Neural cell (in vitro differentiated cells): ENCODE measurements around the gene LRP8. TPM values are rescaled to one million over a fixed set of nuclear protein-coding genes. Genes with fewer than 3 reads are reported as not detected.

Experiments used
- H2AFZ ChIP-seq: fragments of 200-600, 300-800 bp; sonication (generic), shearing (Covaris generic); 2 replicates; pipeline ENCODE4 v1.6.0; 2014; ENCODE audit warnings: low read depth, mild to moderate bottlenecking, antibody characterized with exemption, low read length, moderate library complexity
- H3F3A ChIP-seq: fragments of 200-600 bp; shearing (Covaris generic); 2 replicates; pipeline ENCODE4 v1.6.1; 2016; ENCODE audit warnings: mild to moderate bottlenecking, moderate library complexity, mixed read lengths, antibody characterized with exemption, low read length; ENCODE audit not compliant: insufficient read depth, poor library complexity, severe bottlenecking
- H3K27ac ChIP-seq: fragments of 200-600, 300-800 bp; sonication (generic), shearing (Covaris generic); 2 replicates; pipeline ENCODE4 v1.5.1; 2014; ENCODE audit warnings: mild to moderate bottlenecking, low read length, moderate library complexity
- H3K27me3 ChIP-seq: fragments of 300-800, 200-600 bp; sonication (generic), shearing (Covaris generic); 2 replicates; pipeline ENCODE4 v1.6.0; 2014; ENCODE audit warnings: mild to moderate bottlenecking, low read depth, low read length, moderate library complexity; ENCODE audit not compliant: insufficient read depth
- H3K36me3 ChIP-seq: fragments of 300-800, 200-600 bp; sonication (generic), shearing (Covaris generic); 2 replicates; pipeline ENCODE4 v1.5.1; 2014; ENCODE audit warnings: mild to moderate bottlenecking, antibody characterized with exemption, low read length, moderate library complexity; ENCODE audit not compliant: insufficient read depth
- H3K4me2 ChIP-seq: fragments of 300-800, 200-600 bp; sonication (generic), shearing (Covaris generic); 2 replicates; pipeline ENCODE4 v1.6.0; 2014; ENCODE audit warnings: mild to moderate bottlenecking, low read length
- H3K4me3 ChIP-seq: fragments of 300-800, 200-600 bp; sonication (generic), shearing (Covaris generic); 2 replicates; pipeline ENCODE4 v1.5.1; 2014; ENCODE audit warnings: mild to moderate bottlenecking, low read length, moderate library complexity
- H3K79me2 ChIP-seq: fragments of 200-600 bp; shearing (Covaris generic); replicated peaks from 2 replicates; pipeline ENCODE4 v1.6.0; 2014; ENCODE audit warnings: mild to moderate bottlenecking, low read length, moderate library complexity; ENCODE audit not compliant: insufficient read depth
- H3K9ac ChIP-seq: fragments of 300-800, 200-600 bp; sonication (generic), shearing (Covaris generic); 2 replicates; pipeline ENCODE4 v1.6.1; 2016; ENCODE audit warnings: mild to moderate bottlenecking, low read length, mixed read lengths
- H3K9me2 ChIP-seq: fragments of 200-600 bp; shearing (Covaris generic); 2 replicates; pipeline ENCODE4 v1.6.1; 2016; ENCODE audit warnings: mild to moderate bottlenecking, low read length, mixed read lengths; ENCODE audit not compliant: insufficient read depth
- H3K9me3 ChIP-seq: fragments of 200-600, 300-800 bp; sonication (generic), shearing (Covaris generic); 2 replicates; pipeline ENCODE4 v1.6.1; 2016; ENCODE audit warnings: mild to moderate bottlenecking, mixed run types, low read length, moderate library complexity, mixed read lengths
- H4K20me1 ChIP-seq: fragments of 200-600 bp; shearing (Covaris generic); 2 replicates; pipeline ENCODE4 v1.6.1; 2016; ENCODE audit warnings: mild to moderate bottlenecking, mixed run types; ENCODE audit not compliant: insufficient read depth
- CTCF ChIP-seq: fragments of 450-650 bp; IDR thresholded peaks from 2 replicates; pipeline ENCODE4 v1.5.1; 2014; ENCODE audit warnings: antibody characterized with exemption, mild to moderate bottlenecking, moderate library complexity; ENCODE audit not compliant: poor library complexity, severe bottlenecking
- EP300 ChIP-seq: fragments of 450-650 bp; conservative IDR thresholded peaks from 2 replicates; pipeline ENCODE4 v1.6.1; 2014; ENCODE audit warnings: antibody characterized with exemption, mild to moderate bottlenecking, moderate library complexity; ENCODE audit not compliant: poor library complexity, severe bottlenecking
- EZH2 ChIP-seq: fragments of 200-600, 300-800 bp; shearing (Covaris generic), sonication (generic); IDR thresholded peaks from 2 replicates; pipeline ENCODE4 v1.6.1; 2014; ENCODE audit warnings: antibody characterized with exemption, low read length, borderline replicate concordance, mild to moderate bottlenecking; ENCODE audit not compliant: insufficient read depth, poor library complexity, severe bottlenecking
- MXI1 ChIP-seq: fragments of 450-650 bp; conservative IDR thresholded peaks from 2 replicates; pipeline ENCODE4 v1.6.1; 2014; ENCODE audit warnings: antibody characterized with exemption, mild to moderate bottlenecking; ENCODE audit not compliant: poor library complexity, severe bottlenecking
- POLR2AphosphoS5 ChIP-seq: IDR thresholded peaks from 2 replicates; pipeline ENCODE4 v1.6.1; 2012
- RAD21 ChIP-seq: fragments of 450-650 bp; conservative IDR thresholded peaks from 2 replicates; pipeline ENCODE4 v1.6.1; 2014; ENCODE audit warnings: antibody characterized with exemption, mild to moderate bottlenecking, moderate library complexity
- REST ChIP-seq: IDR thresholded peaks from 2 replicates; pipeline ENCODE4 v1.6.1; 2012; ENCODE audit warnings: borderline replicate concordance
- SMC3 ChIP-seq: fragments of 450-650 bp; conservative IDR thresholded peaks from 2 replicates; pipeline ENCODE4 v1.6.1; 2014; ENCODE audit warnings: antibody characterized with exemption, mild to moderate bottlenecking, moderate library complexity; ENCODE audit not compliant: poor library complexity
- TAF1 ChIP-seq: IDR thresholded peaks from 2 replicates; pipeline ENCODE4 v1.6.1; 2012; ENCODE audit warnings: low read depth
- polyA plus RNA-seq: library from polyadenylated mRNA; depleted of rRNA; stranded (reverse); fragments of >200 nt; gene quantifications from 2 replicates; pipeline ENCODE4 v1.2.3, GENCODE V29; 2014

LRP8 gene
- polyA plus RNA-seq, 1 donor from 2014 or later: 65.8 TPM

GRCh38 chr1:53238197-53239155, 89.4 kb downstream of the LRP8 start, which contains the start of gene MAGOH:
Gene MAGOH (minus strand): TSS chr1:53238518. CDS start chr1:53238448, 70 bp downstream.
- Histone ChIP-seq H3K27ac (peak within 1 kb of the TSS; percentile 64), H3K9me2 (no peaks in the 10 kb centered on the region), H4K20me1 (no peaks in the 10 kb centered on the region), H3K36me3 (no peaks in the 10 kb centered on the region), H3K27me3 (no peaks in the 10 kb centered on the region), H3F3A (no peaks in the 10 kb centered on the region), H3K79me2 (peaks cover 19% of the 10 kb centered on the region), H3K9me3 (no peaks in the 10 kb centered on the region), H3K4me3 (peak within 1 kb of the TSS; percentile 74), H3K4me2 (peak within 1 kb of the TSS; percentile 95), H3K9ac (peak within 1 kb of the TSS; percentile 74), H2AFZ (peak within 1 kb of the TSS; percentile 97)
- peak; percentile 54 for TF ChIP-seq REST
- no peak for TF ChIP-seq CTCF
- peak; percentile 18 for TF ChIP-seq SMC3
- TF ChIP-seq POLR2AphosphoS5: peak; percentile 96
- no peak for TF ChIP-seq TAF1
- peak; percentile 28 for TF ChIP-seq RAD21
- peak; percentile 78 for TF ChIP-seq EP300
- TF ChIP-seq MXI1: peak; percentile 92
- no peak for TF ChIP-seq EZH2

- Histone ChIP-seq H4K20me1 (no peaks in the 10 kb centered on the region), H3K9me2 (no peaks in the 10 kb centered on the region), H3K27me3 (no peaks in the 10 kb centered on the region), H3K4me3 (peak overlapping the region; percentile 74), H3K9ac (peak overlapping the region; percentile 74), H3K4me2 (peak overlapping the region; percentile 95), H3K36me3 (no peaks in the 10 kb centered on the region), H2AFZ (peak overlapping the region; percentile 57), H3F3A (no peaks in the 10 kb centered on the region), H3K79me2 (peaks cover 19% of the 10 kb centered on the region), H3K27ac (peak overlapping the region; percentile 64), H3K9me3 (no peaks in the 10 kb centered on the region)
- TF ChIP-seq SMC3: no peak
- no peak for TF ChIP-seq MXI1
- no peak for TF ChIP-seq EP300
- TF ChIP-seq TAF1: no peak
- TF ChIP-seq CTCF: no peak
- no peak for TF ChIP-seq RAD21
- no peak for TF ChIP-seq POLR2AphosphoS5
- TF ChIP-seq EZH2: no peak
- no peak for TF ChIP-seq REST
Measured at GRCh38 chr1:53237638-53238037, 90.2 kb downstream of the LRP8 start.
